ENCODE results near the gene AMN1. TPM values are rescaled to one million over a fixed set of nuclear protein-coding genes. Genes with fewer than 3 reads are reported as not detected.
A peak's percentile ranks its signal among the peaks of the same experiment; 100 is the strongest.

The AMN1 gene
- total RNA-seq, 1 experiment from 2014 or later, result 26.9 TPM

DNA sequence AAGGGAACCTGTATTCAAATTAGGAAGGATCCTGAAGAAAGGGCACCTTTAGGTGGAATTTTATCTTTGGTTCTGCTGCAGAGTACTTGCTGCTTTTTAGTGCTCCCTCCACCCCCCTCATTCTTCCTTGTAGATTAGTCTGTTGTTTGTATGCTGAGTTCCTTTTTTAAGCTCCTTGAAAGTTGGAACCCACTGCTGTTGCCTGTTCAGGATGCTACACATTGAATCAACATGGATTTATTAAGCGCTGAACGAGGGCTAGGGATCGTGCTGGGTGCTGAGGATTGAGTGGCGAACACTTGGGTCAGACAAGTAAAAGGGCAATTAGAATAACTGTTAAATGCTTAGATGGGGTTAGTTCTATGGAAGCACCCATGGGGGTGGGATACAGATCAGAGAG, 884 bp upstream of the AMN1 start (continued):
- TF ChIP-seq POLR2AphosphoS5 (IDR thresholded peaks at IDR 0.05; ENCODE audit: low read depth, low read length), result no peak
- no peak for TF ChIP-seq TCF7L2 (IDR thresholded peaks at IDR 0.05; ENCODE audit: borderline replicate concordance, extremely low read depth, insufficient read depth, insufficient read length)
- TF ChIP-seq SRF (IDR thresholded peaks at IDR 0.05; ENCODE audit: low read depth), result no peak
- no peak for TF ChIP-seq CEBPB (IDR thresholded peaks at IDR 0.05; ENCODE audit: low read depth)

DNA sequence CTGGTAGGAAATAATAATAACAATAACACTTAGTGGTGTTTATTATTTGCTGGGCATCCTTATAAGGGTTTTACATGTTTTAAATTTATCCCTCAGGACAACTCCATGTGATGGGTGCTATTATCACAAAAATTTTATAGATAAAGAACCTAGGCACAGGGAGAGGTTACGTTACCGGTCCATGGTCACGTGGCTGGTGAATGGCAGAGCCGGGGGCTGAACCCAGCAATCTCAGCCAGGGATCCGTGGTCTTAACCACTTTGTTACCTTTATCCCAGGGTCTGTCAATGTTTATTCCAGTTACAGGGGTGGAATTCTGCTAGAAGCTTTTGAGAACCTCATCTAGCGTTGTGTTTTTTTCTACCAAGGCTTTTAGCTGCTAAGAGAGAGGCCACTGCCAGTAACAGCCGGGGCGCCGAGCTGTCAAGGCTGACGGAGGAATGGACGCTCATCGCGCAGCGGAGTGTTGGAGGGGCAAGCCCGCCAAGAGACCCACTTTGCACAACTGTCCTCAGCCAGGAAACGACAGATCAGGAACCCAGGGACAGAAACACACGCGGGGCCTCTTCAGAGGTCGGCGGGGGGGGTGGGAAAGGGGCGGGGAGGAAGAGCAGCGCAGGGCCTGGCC, 418 bp downstream of the AMN1 start:
- DNase-seq (ENCODE audit: low read depth, low spot score), result no peak
- CTCF ChIA-PET, result no interaction called here
- H3K4me1 ChIP-seq (ENCODE audit: control insufficient read depth in 1 of 2, insufficient read depth in 2 of 2, low read length in 2 of 2), result peaks cover 36 to 64% of the 10 kb centered on the region in 2 experiments
- peaks cover 0 to 9% of the 10 kb centered on the region in 2 experiments; a peak in 1 of 4 replicates for H3K9me3 ChIP-seq (ENCODE audit: control insufficient read depth in 1 of 2, insufficient read depth in 1 of 2, low read depth in 1 of 2, low read length in 2 of 2)
- peak overlapping the region; percentile 88 for H3K9ac ChIP-seq (ENCODE audit: low read length)
- BruUV-seq (replicated peaks), result TSS peak; percentile 52
- no peaks in the 10 kb centered on the region for H3K27me3 ChIP-seq (ENCODE audit: insufficient read depth, low read length)
- RAD21 ChIA-PET (ENCODE audit: low non-redundant PET in 1 of 2, low total read pairs in 2 of 2, uncharacterized antibody in 2 of 2, unreplicated experiment in 2 of 2), result no interaction called here
- H2AFZ ChIP-seq (ENCODE audit: low read depth, low read length, poor library complexity, severe bottlenecking), result no peak overlapping the region
- intact Hi-C loops (cut with micrococcal nuclease), result no loop called here
- TF ChIP-seq, protein P1, sequence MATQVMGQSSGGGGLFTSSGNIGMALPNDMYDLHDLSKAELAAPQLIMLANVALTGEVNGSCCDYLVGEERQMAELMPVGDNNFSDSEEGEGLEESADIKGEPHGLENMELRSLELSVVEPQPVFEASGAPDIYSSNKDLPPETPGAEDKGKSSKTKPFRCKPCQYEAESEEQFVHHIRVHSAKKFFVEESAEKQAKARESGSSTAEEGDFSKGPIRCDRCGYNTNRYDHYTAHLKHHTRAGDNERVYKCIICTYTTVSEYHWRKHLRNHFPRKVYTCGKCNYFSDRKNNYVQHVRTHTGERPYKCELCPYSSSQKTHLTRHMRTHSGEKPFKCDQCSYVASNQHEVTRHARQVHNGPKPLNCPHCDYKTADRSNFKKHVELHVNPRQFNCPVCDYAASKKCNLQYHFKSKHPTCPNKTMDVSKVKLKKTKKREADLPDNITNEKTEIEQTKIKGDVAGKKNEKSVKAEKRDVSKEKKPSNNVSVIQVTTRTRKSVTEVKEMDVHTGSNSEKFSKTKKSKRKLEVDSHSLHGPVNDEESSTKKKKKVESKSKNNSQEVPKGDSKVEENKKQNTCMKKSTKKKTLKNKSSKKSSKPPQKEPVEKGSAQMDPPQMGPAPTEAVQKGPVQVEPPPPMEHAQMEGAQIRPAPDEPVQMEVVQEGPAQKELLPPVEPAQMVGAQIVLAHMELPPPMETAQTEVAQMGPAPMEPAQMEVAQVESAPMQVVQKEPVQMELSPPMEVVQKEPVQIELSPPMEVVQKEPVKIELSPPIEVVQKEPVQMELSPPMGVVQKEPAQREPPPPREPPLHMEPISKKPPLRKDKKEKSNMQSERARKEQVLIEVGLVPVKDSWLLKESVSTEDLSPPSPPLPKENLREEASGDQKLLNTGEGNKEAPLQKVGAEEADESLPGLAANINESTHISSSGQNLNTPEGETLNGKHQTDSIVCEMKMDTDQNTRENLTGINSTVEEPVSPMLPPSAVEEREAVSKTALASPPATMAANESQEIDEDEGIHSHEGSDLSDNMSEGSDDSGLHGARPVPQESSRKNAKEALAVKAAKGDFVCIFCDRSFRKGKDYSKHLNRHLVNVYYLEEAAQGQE (IDR thresholded peaks at IDR 0.05; ENCODE audit: low read depth), result no peak
- TF ChIP-seq SRF (IDR thresholded peaks at IDR 0.05; ENCODE audit: low read depth), result no peak
- no peak for TF ChIP-seq CEBPB (IDR thresholded peaks at IDR 0.05; ENCODE audit: low read depth)
- TF ChIP-seq, protein P2, sequence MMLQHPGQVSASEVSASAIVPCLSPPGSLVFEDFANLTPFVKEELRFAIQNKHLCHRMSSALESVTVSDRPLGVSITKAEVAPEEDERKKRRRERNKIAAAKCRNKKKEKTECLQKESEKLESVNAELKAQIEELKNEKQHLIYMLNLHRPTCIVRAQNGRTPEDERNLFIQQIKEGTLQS (IDR thresholded peaks at IDR 0.05), result no peak
- no peak for TF ChIP-seq RAD21 (IDR thresholded peaks at IDR 0.05; ENCODE audit: low read depth)
- no peak for TF ChIP-seq POLR2AphosphoS5 (IDR thresholded peaks at IDR 0.05; ENCODE audit: low read depth, low read length)
- TF ChIP-seq EGR1 (IDR thresholded peaks at IDR 0.05; ENCODE audit: low read depth), result no peak
- TF ChIP-seq ZNF274 (IDR thresholded peaks at IDR 0.05; ENCODE audit: low read depth, low read length), result no peak
- peak overlapping the region; percentile 76 to 80 for H3K4me3 ChIP-seq (replicated peaks in 1 of 2; ENCODE audit: low read depth in 1 of 2, low read length in 2 of 2)
- no peaks in the 10 kb centered on the region for H4K20me1 ChIP-seq (ENCODE audit: insufficient read depth)
- peak overlapping the region; percentile 91 for H3K4me2 ChIP-seq (ENCODE audit: low read length)
- H3K79me2 ChIP-seq (ENCODE audit: insufficient read depth, low read length), result peaks cover 29% of the 10 kb centered on the region
- POLR2A ChIA-PET, result interaction anchor here (0.7 to 4.3 kb wide), 7 partner anchors 13 to 692 kb away, joined by 3 to 18 read pairs (median 4); no protein-coding TSS in a partner anchor
- no peaks in the 10 kb centered on the region for H3K9me2 ChIP-seq (ENCODE audit: insufficient read depth)
- H3K36me3 ChIP-seq (ENCODE audit: control insufficient read depth in 1 of 2, insufficient read depth in 2 of 2, low read length in 2 of 2), result no peaks in the 10 kb centered on the region
- peak; percentile 35 for ATAC-seq
- peak overlapping the region; percentile 83 for H3K27ac ChIP-seq (ENCODE audit: low read depth, low read length)
